ENCODE data around the gene HIPK2.
A peak's percentile ranks its signal among the peaks of the same experiment; 100 is the strongest.

The HIPK2 gene

DNA sequence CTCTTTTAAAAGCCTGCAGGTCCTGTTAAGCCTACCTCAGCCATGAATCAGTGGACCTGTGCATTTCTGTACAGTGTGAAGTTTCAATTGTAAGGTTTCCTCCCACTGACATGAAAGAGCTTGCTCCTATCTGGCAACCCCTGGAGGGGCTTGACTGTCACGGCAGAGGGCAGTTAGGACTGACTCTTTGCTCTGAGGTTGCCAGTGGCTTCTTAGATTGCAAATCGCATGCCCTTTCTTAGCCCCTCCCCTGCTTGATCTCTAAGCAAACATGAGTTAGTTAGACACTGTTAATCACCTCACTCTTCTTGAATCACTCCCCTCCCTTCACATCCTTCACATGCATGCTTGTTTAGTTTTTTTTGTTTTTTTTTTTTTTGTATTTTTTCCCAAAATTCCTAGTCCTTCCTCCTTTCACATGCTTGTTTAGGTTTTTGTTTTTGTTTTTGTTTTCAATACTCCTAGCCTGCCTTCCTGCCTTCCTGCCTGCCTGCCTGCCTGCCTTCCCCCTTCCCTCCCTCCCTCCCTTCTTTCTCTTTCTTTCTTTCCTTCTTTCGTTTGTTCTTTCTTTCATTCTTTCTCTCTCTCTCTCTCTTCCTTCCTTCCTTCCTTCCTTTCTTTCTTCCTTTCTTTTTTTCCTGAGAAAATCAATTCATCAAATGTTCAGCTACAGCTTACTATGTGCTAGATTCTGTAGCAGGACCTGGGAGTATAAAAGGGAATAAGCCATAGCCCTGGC, 6.0 kb upstream of the HIPK2 start:
- DNase-seq (ENCODE audit: low read depth in 2 of 2): no peak

DNA sequence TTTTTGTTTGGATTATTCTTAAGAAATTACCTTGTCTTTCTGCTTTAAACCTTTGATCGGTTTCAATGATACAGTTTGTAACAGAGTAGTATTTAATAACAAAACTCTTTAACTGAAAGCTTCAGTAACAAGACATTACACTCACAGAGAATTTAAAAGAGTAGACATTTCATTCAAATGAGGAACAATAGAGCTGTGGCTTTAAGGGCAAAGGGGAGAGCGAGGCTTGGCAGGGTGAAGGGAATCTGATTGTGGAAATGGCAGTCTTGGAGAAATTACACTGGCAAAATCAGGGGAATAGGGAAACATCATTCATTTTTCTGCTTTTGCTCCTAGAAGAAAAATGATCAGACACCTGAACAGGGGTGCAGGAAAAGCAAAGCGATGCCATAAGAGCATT, 5.1 kb upstream of the HIPK2 start:
- DNase-seq (ENCODE audit: low read depth in 2 of 2): no peak

DNA sequence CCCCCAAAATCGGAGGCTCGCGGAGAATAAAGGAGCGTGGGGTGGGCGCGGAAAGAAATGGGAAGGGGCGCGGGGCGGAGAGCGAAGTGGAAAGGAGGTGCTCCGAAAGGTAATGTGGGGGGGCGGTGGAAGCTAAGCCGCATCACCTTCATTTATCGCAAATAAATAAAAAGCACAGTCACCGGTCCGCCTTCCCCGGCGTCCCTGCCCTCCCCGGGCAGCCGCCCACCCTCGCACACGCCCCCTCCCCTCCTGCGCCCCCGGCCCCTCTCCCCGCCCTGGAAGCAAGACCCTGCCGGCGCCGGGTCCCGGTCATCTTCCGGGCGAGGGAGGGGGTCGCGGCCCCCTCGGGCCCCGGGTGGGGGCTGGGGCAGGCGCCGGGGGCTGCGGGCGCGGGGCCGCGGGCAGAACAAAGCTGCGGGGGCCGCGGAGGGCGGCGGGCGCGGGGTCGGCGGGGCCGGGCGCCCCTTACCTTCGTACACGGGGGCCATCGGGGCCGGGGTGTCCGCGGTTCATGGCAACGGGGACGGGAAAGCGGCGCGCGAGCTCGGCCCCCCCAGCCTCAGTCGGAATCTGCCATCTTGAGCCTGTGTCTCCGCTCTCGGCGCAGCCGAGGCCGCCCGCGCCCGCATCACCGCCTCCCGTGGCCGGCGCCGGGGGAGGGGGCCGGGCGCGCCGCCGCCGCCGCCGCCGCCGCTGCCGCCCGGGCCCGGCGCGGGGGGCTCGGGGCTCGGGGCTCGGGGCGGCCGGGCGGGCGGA, 486 bp downstream of the HIPK2 start:
- DNase-seq (ENCODE audit: low read depth in 2 of 2): peak in 1 of 2 experiments; percentile 7

DNA sequence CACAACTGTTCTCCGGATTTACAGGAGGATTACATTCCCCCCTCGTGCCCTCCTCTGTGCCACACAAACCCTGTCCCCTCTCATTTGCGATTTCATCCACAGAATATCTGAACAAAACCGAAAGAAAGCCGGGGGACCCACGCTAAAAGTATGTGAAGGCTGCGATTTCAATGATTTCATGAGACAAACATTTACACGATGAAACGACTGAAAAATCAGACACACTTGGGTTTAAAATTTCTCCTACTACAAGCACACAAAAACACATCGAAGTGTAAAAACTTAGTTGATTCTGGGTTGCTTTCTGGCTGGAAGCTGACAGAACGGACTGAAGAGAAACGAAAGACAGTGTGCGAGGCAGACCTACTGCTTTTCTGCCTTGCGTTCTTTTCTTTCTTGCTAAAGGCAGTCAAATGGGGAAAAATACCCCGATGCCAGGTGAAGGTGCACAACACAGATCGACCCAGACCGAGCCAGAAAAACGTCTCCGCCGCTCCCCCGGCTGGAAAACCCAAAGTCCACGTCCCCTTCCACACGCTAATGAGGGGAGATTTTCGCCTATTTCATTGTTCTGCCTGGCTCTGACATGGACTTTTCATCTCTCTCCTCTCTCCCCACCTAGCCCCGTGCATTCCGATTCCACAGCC, 1.2 kb downstream of the HIPK2 start:
- no peak for DNase-seq (ENCODE audit: low read depth in 2 of 2)

DNA sequence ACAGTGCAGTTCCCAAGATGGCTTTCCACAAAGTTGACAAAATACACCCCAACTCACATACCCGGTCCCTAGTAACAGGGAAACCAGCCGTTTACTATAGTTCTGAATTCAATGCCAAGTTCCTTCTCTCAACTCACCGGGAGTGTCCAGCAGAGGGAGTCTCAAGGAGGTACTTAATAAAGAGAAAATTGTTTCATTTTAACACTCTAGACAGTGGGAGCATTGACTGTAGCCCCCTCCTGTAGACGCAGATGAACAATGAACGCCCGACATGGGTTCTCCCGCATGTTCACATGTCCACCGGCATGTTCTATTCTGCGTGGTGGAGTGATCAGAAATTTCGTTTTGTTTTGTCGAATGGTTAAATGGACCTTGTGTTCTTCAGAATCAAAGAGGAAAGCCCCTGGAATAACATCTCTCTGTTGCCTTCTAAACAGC, 1.9 kb downstream of the HIPK2 start:
- DNase-seq (ENCODE audit: low read depth in 2 of 2): peak; percentile 17 to 50

DNA sequence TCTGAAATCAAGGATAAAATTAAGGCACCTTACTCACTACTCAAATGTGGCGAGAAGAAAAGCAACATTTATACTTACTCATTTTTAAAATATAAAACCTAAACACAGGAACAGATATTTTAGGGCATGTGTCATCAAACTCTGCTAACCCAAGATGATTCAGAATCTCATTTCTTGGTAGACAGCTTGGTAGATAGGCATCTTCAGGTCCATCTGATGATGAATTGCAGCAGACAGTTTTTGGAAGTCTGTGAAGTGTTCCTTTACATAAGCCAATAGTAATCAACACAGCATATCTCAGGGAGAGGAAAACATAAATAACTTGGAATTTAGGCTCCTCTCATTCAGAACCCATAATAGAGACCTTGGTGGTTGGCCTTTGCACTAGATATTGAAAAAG, 3.4 kb downstream of the HIPK2 start:
- DNase-seq (ENCODE audit: low read depth in 2 of 2): no peak

DNA sequence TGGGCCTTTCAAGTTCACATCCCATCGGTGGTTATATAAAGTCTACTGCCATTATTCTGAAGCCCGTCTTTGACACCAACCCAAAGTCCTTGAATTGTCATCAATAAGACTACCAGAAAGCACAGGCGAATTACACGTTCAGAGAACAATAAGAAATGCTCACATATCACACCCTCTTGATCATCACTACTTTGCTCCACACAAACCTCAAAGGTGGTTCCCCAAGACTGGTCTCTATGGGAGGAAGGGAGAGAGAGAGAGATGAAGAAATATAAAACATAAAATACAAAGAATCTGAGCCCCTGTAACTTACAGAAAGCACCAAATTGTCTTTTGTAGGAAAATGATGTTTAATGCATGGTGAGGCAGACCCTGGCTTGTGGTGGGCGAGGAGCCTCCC, 4.4 kb downstream of the HIPK2 start:
- DNase-seq (ENCODE audit: low read depth in 2 of 2): no peak

DNA sequence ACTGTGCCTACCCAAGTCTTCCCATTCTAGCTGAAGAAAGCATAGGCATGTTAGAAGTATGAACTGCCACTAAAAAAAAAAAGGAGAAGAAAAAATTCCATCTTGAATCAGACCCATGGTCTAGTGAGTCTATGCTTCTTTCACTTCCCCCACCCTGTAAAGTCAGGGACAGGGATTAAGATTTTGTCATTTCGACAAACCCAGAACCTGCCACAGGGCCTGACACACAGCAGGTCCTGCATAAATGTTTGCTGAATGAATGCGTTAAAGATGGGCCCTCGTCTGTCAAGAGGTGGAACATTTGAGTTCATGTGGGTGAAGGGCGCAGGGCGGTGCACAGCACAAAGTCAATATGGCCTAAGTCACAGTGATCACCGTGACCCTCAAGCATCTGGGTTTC, 4.9 kb downstream of the HIPK2 start:
- DNase-seq (ENCODE audit: low read depth in 2 of 2): no peak

GRCh38 chr7:139772115-139772514, 5.7 kb downstream of the HIPK2 start:
- DNase-seq (ENCODE audit: low read depth in 2 of 2): no peak

GRCh38 chr7:139771001-139771956, 6.5 kb downstream of the HIPK2 start:
- no peak for DNase-seq (ENCODE audit: low read depth in 2 of 2)

DNA sequence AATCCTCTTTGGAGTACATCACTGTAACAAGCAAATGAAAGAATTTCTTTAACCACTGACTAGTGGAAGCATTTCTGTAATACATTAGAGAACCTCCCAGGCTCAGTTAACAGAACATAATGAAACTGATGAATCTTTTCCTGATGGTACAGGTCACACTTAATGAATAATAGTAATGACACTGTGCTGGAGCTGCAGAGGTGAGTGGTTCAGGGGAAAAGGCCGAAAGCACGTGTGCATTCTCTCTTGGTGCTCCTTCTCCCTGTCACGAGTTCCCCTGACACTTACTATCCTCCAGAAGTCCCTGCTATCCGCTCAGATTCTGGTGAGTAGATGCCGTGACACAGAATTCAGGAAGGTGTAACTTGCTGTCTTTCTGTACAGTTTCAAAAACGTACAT, 8.0 kb downstream of the HIPK2 start:
- no peak for DNase-seq (ENCODE audit: low read depth in 2 of 2)

DNA sequence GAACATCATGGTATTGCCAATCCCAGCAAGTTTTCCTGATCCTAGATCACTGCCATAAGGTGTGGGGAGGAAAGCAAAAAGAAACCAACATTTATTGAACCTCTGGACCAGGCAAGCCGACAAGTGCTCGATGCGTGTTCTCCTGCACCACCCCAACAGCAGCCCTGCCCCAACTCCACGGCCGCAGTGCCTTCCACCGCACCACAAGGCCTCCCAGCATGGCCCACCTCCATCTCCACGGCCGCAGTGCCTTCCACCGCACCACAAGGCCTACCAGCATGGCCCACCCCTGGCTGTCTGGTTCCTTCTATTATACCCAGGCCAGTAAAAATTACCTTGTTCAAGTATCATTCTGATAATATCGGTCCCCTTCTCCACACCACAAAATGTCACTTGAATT, 8.7 kb downstream of the HIPK2 start:
- DNase-seq (ENCODE audit: low read depth in 2 of 2): no peak

DNA sequence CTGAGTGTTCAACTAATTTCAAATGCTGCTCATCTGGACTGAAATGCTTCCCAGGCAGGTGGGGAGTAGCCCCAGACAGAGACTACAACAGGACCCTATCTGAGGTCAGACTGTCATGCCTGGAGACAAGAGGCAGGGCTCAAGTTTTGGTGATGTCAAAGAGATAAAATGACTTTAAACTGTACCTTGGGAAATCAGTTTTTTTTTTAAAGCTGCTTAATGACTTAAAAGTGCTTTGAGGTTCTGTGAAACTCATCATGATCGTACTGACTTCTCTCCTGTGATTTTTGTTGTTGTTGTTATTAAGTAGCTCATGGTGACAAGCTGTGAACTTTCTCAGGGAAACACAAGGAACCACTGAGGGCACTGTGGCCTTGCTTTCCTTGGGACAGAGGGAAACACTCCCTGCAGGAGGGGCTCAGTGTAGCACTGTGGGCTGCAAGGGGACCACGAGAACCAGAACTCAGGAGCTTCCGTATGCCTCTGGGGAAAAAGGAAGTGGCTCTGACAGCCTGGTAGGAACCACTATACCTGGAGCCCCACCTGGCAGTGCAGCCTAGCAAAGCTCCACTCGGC, 9.5 kb downstream of the HIPK2 start:
- DNase-seq (ENCODE audit: low read depth in 2 of 2): no peak

DNA sequence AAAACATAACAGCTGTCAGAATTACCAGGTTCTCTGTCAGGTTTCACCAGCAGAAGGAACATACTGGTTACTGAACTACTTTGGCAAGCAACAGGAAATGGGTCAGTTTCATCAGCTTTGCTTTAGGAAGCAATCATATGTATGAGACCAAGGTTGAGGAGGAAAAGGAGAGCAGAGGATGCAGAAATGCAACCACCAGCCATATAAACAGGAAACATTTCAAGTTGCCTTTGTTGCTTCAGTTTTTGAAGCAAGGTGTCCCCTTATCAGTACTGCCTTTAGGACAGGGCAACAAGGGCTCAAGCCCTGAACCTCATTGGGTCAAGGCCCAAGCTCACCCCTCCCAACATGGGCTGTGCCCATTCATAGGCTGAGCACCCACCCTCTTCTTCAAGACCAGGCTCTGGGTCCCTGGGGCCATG, 10.2 kb downstream of the HIPK2 start:
- no peak for DNase-seq (ENCODE audit: low read depth in 2 of 2)

GRCh38 chr7:139765143-139765542, 12.7 kb downstream of the HIPK2 start:
- DNase-seq (ENCODE audit: low read depth in 2 of 2): no peak

DNA sequence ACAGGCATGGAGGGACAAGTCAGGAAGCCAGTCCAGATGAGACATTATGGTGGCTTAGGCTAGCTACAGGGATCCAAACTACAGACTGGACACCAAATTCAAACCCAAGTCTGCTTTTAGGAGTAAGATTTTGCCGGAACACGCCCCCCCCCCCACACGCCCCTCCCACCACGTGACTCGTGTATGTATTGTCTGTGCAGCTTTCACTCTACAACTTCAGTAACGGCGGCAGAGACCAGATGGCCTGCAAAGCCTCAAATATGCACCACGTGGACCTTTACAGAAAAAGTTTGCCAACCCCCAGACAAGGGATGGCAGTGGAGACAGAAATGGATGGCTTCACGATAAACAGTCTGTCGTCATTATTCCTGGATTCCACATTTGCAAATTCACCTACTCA, 14.5 kb downstream of the HIPK2 start:
- DNase-seq (ENCODE audit: low read depth in 2 of 2): no peak

- no peak for DNase-seq (ENCODE audit: low read depth in 2 of 2)
These were observed 14.9 kb downstream of the HIPK2 start for GRCh38 chr7:139762886-139763285.

- DNase-seq (ENCODE audit: low read depth in 2 of 2): no peak
These were observed 19.4 kb downstream of the HIPK2 start for GRCh38 chr7:139758388-139758787.

GRCh38 chr7:139757968-139758367, 19.8 kb downstream of the HIPK2 start:
- DNase-seq (ENCODE audit: low read depth in 2 of 2): no peak

GRCh38 chr7:139753693-139754111, 24.1 kb downstream of the HIPK2 start:
- no peak for DNase-seq (ENCODE audit: low read depth in 2 of 2)

GRCh38 chr7:139753081-139753692, 24.6 kb downstream of the HIPK2 start:
- no peak for DNase-seq (ENCODE audit: low read depth in 2 of 2)

Measured in stimulated activated CD4-positive, alpha-beta T cell treated with anti-CD3 and anti-CD28 coated beads, Interleukin-12 subunit alpha, Interleukin-12 subunit beta, amount 100 ng/mL, for 24 hours (primary cell).